Muscle layer of duodenum (tissue), 2 donors: ENCODE results near the gene CD46.
A peak's percentile ranks its signal among the peaks of the same experiment; 100 is the strongest.
"Not testable (repeated sequence)": the region's sequence is repeated elsewhere in the genome, so short reads cannot be mapped to it uniquely, and the experiment has no call there.

ENCODE experiments used
- H3K27ac ChIP-seq: one replicate; pipeline ENCODE4 v1.7.0; 2013; ENCODE audit warnings: mild to moderate bottlenecking, low read length
- H3K27me3 ChIP-seq: one replicate; pipeline ENCODE4 v1.7.0; 2013; ENCODE audit warnings: low read depth, mild to moderate bottlenecking, control low read depth, low read length
- H3K36me3 ChIP-seq, 2 donors: one replicate each; pipeline ENCODE4 v1.7.0; 2013; ENCODE audit warnings: low read length in 2 of 2, control low read depth in 1 of 2, mild to moderate bottlenecking in 1 of 2; ENCODE audit not compliant: insufficient read depth in 2 of 2, control insufficient read depth in 1 of 2
- H3K4me1 ChIP-seq, 2 donors: one replicate each; pipeline ENCODE4 v1.7.0; 2013; ENCODE audit warnings: low read length in 2 of 2, mild to moderate bottlenecking in 2 of 2, control low read depth in 1 of 2, moderate library complexity in 1 of 2; ENCODE audit not compliant: insufficient read depth in 2 of 2, control insufficient read depth in 1 of 2
- H3K4me3 ChIP-seq, 2 donors: one replicate each; pipeline ENCODE4 v1.7.0; 2013; ENCODE audit warnings: low read length in 2 of 2, low read depth in 1 of 2, mild to moderate bottlenecking in 1 of 2
- H3K9me3 ChIP-seq, 2 donors: one replicate each; pipeline ENCODE4 v1.7.0; 2013; ENCODE audit warnings: low read length in 2 of 2, control low read depth in 1 of 2, mild to moderate bottlenecking in 1 of 2; ENCODE audit not compliant: control insufficient read depth in 1 of 2
- donor health status: healthy.

Gene CD46

DNA sequence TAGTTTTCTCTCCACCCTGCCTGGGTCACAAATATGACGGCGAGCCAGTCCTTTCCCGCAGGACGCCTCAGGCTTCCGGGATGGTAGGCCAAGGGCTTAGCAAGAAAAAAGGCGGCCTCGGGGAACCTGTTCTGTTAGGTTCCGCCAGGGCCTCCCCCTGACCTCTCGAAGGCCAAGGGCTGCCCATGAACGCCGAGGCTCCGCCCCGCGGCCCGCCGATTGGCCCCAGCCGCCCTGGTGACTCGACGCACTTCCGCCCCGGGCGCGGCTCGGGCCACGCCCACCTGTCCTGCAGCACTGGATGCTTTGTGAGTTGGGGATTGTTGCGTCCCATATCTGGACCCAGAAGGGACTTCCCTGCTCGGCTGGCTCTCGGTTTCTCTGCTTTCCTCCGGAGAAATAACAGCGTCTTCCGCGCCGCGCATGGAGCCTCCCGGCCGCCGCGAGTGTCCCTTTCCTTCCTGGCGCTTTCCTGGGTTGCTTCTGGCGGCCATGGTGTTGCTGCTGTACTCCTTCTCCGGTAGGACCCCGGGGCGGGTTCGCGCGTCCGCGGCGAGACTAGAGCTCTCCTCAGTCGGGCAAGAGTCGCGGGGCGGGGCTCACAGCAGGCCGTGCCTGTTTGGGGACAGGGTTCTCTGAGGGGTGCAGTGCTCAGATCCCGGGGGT is at the start of gene CD46:
Gene CD46, plus strand, starts transcription at position 265 of the 666 bp plus-strand sequence. Its CDS starts 159 bp downstream, at position 424.
- H3K36me3 ChIP-seq: peaks cover 0 to 1% of the 10 kb centered on the region in 2 donors
- no peaks in the 10 kb centered on the region for H3K27me3 ChIP-seq
- H3K4me1 ChIP-seq: peaks cover 0 to 35% of the 10 kb centered on the region in 2 donors
- peak within 1 kb of the TSS; percentile 88 to 98 for H3K4me3 ChIP-seq
- peak within 1 kb of the TSS; percentile 94 for H3K27ac ChIP-seq
- H3K9me3 ChIP-seq: no peaks in the 10 kb centered on the region

DNA sequence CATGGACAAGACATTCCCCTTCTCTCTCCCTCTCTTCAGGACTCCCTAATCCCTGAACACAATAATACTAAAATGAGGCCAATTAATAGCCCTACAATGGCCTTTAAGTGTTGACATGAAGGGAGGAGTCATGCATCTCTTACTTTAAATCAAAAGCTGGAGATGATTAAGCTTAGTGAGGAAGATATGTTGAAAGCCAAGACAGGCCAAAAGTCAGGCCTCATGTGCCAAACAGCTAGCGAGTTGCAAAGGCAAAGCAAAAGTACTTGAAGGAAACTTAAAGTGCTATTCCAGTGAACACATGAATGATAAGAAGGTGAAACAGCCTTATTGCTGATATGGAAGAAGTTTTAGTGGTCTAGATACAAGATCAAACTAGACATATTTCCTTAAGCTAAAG is 49.5 kb upstream of the CD46 start:
- Histone ChIP-seq H3K4me1 (no peaks in the 10 kb centered on the region), H3K4me3 (no peak overlapping the region), H3K36me3 (no peaks in the 10 kb centered on the region), H3K27me3 (no peaks in the 10 kb centered on the region), H3K27ac (no peak overlapping the region), H3K9me3 (no peaks in the 10 kb centered on the region)

DNA sequence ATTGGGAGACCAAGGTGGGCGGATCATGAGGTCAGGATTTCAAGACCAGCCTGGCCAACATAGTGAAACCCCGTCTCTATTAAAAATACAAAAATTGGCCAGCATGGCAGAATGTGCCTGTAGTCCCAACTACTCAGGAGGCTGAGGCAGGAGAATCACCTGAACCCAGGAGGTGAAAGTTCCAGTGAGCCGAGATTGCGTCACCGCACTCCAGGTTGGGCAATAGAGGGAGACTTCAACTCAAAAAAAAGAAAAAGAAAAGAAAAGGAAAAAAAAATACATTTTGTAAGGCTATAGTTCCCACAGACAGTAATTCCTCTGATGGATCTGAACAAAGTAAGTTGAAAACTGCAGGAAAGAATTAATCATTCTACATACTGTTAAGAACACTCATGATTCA is 48.1 kb upstream of the CD46 start:
- H3K4me3 ChIP-seq: no peak overlapping the region
- H3K27ac ChIP-seq: no peak overlapping the region
- no peaks in the 10 kb centered on the region for H3K27me3 ChIP-seq
- H3K9me3 ChIP-seq: no peaks in the 10 kb centered on the region
- no peaks in the 10 kb centered on the region for H3K36me3 ChIP-seq
- no peaks in the 10 kb centered on the region for H3K4me1 ChIP-seq

DNA sequence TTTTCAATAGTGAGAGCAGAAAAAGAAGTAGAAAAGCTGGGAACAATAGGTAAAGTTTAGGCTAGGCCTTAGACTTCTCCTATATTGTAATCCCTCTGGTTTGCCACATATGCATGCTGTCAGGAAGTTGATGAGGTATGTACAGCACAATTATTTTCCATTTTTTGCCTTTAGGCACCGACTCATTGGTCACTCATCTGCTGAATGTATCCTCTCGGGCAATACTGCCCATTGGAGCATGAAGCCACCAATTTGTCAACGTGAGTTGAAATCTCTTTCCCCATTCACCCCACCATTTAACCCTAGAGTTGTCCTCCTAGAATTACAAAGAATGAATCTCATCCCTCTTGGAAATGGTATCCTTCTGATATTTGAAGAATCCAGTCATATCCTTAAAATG is 43.9 kb upstream of the CD46 start:
- not testable (repeated sequence) for H3K27ac ChIP-seq, H3K4me3 ChIP-seq, H3K27me3 ChIP-seq, H3K4me1 ChIP-seq, H3K36me3 ChIP-seq, H3K9me3 ChIP-seq

DNA sequence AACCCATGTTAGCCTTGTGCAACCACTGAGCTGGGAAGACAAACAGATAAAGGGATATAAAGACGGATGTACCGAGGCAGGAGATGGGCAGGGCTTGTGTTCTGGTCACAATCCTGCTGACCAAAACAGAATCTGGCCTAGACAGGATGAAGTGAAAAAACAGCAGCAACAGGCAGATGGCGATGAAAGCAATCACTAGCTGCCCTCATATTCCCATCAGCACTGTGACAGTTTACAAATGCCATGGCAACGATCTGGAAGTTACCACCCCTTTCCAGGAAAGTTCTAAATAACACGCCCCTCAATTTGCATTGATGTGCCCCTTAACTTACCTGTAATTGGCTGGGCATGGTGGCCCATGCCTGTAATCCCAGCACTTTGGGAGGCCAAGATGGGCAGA is 40.6 kb upstream of the CD46 start:
- H3K27ac ChIP-seq: no peak overlapping the region
- H3K4me1 ChIP-seq: no peaks in the 10 kb centered on the region
- H3K4me3 ChIP-seq: no peak overlapping the region
- H3K9me3 ChIP-seq: no peaks in the 10 kb centered on the region
- no peaks in the 10 kb centered on the region for H3K27me3 ChIP-seq
- H3K36me3 ChIP-seq: no peaks in the 10 kb centered on the region

DNA sequence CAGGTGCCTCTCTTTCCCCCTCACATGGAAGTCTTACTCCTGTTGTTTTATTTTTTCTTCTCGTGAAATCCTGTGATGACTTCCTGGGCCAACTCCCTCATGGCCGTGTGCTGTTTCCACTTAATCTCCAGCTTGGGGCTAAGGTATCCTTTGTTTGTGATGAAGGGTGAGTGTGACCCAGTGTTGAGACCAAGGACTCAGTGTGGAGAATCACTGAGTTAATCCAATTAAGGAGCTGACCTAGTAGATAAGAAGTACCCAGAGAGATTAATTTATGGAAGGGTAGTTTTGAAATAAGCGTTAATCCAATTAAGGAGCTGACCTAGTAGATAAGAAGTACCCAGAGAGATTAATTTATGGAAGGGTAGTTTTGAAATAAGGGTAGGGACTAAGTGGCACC is 39.2 kb upstream of the CD46 start:
- not testable (repeated sequence) for H3K9me3 ChIP-seq, H3K36me3 ChIP-seq, H3K4me1 ChIP-seq, H3K27me3 ChIP-seq, H3K4me3 ChIP-seq, H3K27ac ChIP-seq

DNA sequence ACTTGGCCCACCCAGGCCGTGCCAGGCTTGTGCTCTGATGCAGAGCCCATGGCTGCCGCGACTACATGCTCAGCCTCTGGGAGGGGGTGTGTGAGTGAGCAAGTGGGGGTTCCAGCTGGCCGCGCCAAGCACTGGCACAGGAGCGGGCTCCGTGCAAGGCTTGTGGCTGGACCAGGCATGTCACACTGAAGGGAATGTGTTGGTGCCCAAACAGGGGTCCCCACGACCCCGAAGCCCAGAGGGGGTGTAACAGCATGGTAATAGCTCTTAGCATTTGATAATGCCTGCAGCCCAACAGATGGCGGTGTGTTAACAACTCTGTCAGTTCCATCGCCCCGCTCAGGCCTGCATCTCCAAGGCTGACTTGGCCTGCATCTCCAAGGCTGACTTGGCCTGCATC is 38.3 kb upstream of the CD46 start:
- Histone ChIP-seq H3K4me3 (no peak overlapping the region), H3K4me1 (no peaks in the 10 kb centered on the region), H3K36me3 (no peaks in the 10 kb centered on the region), H3K27me3 (no peaks in the 10 kb centered on the region), H3K9me3 (no peaks in the 10 kb centered on the region), H3K27ac (no peak overlapping the region)

DNA sequence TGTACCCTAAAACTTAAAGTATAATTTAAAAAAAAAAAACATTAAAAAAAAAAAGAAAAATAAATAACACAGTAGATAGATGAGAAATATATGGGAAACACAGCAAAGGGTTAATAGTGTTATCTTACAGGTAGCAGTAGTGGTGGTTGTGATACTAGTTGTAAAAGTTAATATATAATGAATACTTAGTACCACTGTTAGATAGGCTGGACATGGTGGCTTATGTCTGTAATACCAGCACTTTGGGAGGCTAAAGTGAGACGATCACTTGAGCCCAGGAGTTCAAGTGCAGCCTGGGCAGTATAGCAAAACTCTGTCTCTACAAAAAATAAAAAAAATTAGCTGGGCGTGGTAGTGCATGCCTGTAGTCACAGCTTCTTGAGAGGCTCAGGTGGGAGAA is 32.6 kb upstream of the CD46 start:
- no peak overlapping the region for H3K4me3 ChIP-seq
- H3K9me3 ChIP-seq: no peaks in the 10 kb centered on the region
- no peak overlapping the region for H3K27ac ChIP-seq
- H3K27me3 ChIP-seq: no peaks in the 10 kb centered on the region
- H3K4me1 ChIP-seq: no peaks in the 10 kb centered on the region
- no peaks in the 10 kb centered on the region for H3K36me3 ChIP-seq

DNA sequence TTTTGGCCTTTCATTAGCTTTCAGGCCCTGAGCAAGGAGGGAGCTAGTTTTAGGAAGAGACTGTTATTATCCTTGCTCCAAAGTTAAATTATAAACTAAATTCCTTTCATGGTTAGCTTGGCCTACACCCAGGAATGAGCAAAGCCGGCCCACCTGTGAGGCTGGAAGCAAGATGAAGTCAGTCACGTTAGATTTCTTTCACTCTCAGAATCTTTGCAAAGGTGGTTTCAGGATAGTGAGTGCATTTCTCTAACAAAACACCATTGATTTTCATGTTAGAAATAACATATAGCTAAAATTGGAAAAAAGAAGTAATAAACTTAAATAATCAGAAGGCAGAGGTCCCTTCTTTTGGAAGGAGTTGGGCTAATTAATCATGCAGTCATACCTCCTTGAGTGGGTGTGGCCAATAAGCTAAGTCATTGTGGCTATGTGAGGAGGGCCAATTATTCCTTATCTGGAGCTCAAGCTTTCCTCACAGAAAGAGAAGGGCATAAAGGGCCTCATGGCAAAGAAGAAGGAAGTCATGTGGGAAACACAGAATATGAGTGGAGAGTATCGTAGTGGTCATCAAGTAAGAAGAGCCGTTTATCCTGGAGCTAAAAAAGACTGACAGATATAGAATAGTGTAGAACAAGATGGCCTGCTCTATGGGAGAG is 23.5 kb upstream of the CD46 start:
- not testable (repeated sequence) for H3K27me3 ChIP-seq, H3K4me3 ChIP-seq, H3K27ac ChIP-seq, H3K36me3 ChIP-seq, H3K9me3 ChIP-seq, H3K4me1 ChIP-seq

DNA sequence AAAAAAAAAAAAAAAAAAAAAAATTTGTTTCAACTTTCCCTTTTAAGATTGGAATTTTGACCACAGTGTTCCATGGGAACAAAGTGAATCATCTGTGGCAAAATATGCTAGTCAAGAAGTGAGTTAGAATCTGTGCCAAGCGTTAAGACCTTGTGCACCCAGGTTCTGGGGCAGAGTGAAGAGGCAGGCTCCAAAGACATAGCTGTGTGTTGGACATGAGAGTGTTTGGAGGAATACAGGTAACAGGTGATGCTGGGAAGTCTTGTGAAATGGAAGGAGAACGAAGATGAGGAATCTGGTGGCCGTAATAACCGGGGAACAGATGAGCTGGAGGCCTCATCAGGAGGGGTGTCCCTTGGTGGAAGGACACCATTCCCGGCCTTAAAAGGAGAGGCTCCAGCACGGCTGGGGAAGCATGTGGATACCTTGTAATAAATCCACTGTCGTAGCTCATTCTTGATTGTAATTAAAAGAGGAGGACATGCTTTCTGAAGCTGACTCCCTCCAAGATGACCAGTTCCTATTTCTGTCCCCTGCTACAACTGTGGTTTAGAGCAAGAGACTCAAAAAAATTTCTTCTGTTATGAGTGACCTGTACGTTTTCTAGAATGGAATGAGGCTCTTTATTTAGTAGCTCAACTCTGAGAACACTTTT is 14.2 kb upstream of the CD46 start:
- not testable (repeated sequence) for H3K27ac ChIP-seq, H3K4me3 ChIP-seq, H3K9me3 ChIP-seq, H3K27me3 ChIP-seq, H3K36me3 ChIP-seq, H3K4me1 ChIP-seq

DNA sequence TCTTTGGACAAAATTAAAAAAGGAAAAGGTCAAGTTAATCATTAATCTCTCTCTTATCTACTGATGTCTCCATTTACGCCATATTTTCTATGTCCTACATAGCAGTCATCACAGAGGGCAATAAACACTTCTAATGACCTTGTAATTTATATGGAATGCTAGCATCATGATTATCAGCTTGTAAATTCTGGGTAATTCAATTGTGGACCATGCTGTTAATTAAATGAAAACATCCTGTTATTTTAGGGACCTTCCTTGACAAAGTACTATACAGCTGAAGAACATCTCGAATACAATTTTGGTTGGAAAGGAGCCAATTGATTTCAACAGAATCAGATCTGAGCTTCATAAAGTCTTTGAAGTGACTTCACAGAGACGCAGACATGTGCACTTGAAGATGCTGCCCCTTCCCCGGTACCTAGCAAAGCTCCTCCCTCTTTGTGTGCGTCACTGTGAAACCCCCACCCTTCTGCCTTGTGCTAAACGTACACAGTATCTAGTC is 13.6 kb upstream of the CD46 start:
- not testable (repeated sequence) for H3K9me3 ChIP-seq, H3K27ac ChIP-seq, H3K4me3 ChIP-seq, H3K36me3 ChIP-seq, H3K4me1 ChIP-seq, H3K27me3 ChIP-seq
